Pancreas (tissue), 10 donors: ENCODE results near the gene FGF16. TPM values are rescaled to one million over a fixed set of nuclear protein-coding genes. Genes with fewer than 3 reads are reported as not detected.

Source experiments
- ATAC-seq, 4 donors: fragments of 200-7000 bp; cut with Tn5 transposase; one replicate each; pipeline versions ENCODE4 v1.8.0 to v1.9.1; 2020; ENCODE audit warnings: mild to moderate bottlenecking in 4 of 4, moderate library complexity in 4 of 4
- DNase-seq, 6 donors: peaks; one replicate each; pipeline ENCODE4 v3.0.0-alpha.2; 2020
- FAIRE-seq: peaks from 2 replicates; lab custom pipeline; 2012; peaks lifted over from hg19 to GRCh38; lab: Jason Lieb, UNC
- H3K27ac ChIP-seq, 4 donors: fragments of 200-600 bp; sonication (generic); 1 replicate in 3 of 4; 2 replicates in 1 of 4; pipeline versions ENCODE4 v1.5.0 to v1.8.0; 2020
- H3K27me3 ChIP-seq, 4 donors: fragments of 200-600 bp; one replicate each; pipeline ENCODE4 v1.8.0; 2021
- H3K36me3 ChIP-seq, 3 donors: fragments of 200-600 bp; sonication (generic) in 1 of 3; one replicate each; pipeline versions ENCODE4 v1.5.0 to v1.8.0; 2020 to 2021
- H3K4me1 ChIP-seq, 3 donors: fragments of 200-600 bp; one replicate each; pipeline ENCODE4 v1.8.0; 2021
- H3K4me3 ChIP-seq, 4 donors: fragments of 200-600 bp; sonication (generic) in 2 of 4; one replicate each; pipeline versions ENCODE4 v1.5.0 to v1.8.0; 2020 to 2021
- H3K9me3 ChIP-seq, 4 donors: fragments of 200-600 bp; one replicate each; pipeline ENCODE4 v1.8.0; 2021
- CTCF ChIP-seq, 4 donors: fragments of 200-600 bp; sonication (generic) in 3 of 4; IDR thresholded peaks; one replicate each; pipeline versions ENCODE4 v1.5.0 to v1.8.0; 2021; ENCODE audit warnings: antibody characterized with exemption in 4 of 4
- WGBS, 2 donors: extraction: QIAGEN DNeasy Blood & Tissue Kit; methylation state at CpG; one replicate each; pipeline ENCODE4 v1.1.7; 2013; 5-methylcytosine and 5-hydroxymethylcytosine counted together
- intact Hi-C, 3 donors: fragments of 100-400 bp; cut with DNase I; formaldehyde crosslinking; loops; one replicate each; pipeline versions ENCODE4 v1.11.1 to v1.14.2; 2022
- polyA plus RNA-seq, 2 donors: library from polyadenylated mRNA; stranded (reverse); fragments of 200-250 nt; gene quantifications; one replicate each; pipeline ENCODE4 v1.2.3, GENCODE V29; 2013
- total RNA-seq, 6 donors: library from RNA; stranded (reverse); fragmentation: NEBNext Ultra II Directional in 4 of 6; extraction: Animal tissue kit (Norgen Biotek cat#: 25700) in 4 of 6; gene quantifications; one replicate each; pipeline versions ENCODE4 v1.2.1 to v1.2.4, GENCODE V29; 2021 to 2023
- donor health status: healthy with polysubstance abuse.
- donor health status: DM: no; HTN: no; CAD: no; lungs with moderate emphysema.
- donor health status: DM: no; HTN: no; CAD: no.
- donor health status: control.
- donor health status: control.
- donor health status: Bipolar disorder and iron deficiency.
- donor health status: DM: yes; HTN: yes; CAD: no.
- donor health status: DM: no; HTN: no; CAD: no.
- donor health status: DM: no; HTN: no; CAD: no.
- donor health status: DM: yes; HTN: yes; CAD: no.

The FGF16 gene
- total and polyA plus RNA-seq, 8 donors, result not detected

- ATAC-seq (no peak), DNase-seq (no peak), FAIRE-seq (no peak)
- WGBS, 2 donors, result 3 to 39% methylated on average over 1 of the region's 1 CpG
- TF ChIP-seq CTCF (IDR thresholded peaks at IDR 0.05), result no peak
- Histone ChIP-seq H3K4me1 (no peaks in the 10 kb centered on the region), H3K36me3 (no peaks in the 10 kb centered on the region), H3K27me3 (peaks cover 0 to 7% (median 0%) of the 10 kb centered on the region in 4 donors), H3K4me3 (no peak overlapping the region), H3K9me3 (no peaks in the 10 kb centered on the region), H3K27ac (no peak overlapping the region)
- intact Hi-C loops, result no loop called here
Measured at GRCh38 chrX:77415161-77415560, 32.0 kb upstream of the FGF16 start.

DNA sequence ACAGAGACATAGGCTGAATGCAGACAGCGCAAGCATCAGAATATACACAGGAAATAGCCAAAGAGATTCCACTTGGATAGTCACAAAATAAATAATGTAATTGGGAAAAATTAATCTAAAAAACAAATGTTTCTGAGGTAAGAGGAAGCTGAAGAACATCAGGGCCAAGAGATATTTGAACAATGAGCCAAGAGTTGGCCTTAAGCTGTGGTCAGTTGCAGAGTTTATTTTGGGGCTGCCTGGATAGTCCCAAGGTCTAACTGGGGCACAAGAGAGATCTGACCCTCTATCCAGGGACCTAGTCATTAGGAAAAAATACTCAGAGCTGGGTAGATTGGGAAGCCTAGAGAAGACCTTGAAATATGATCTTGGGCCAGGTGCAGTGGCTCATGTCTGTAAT, 31.3 kb upstream of the FGF16 start:
- no peak overlapping the region for H3K4me3 ChIP-seq
- no peak overlapping the region for H3K27ac ChIP-seq
- no peak for FAIRE-seq
- peaks cover 0 to 7% (median 0%) of the 10 kb centered on the region in 4 donors for H3K27me3 ChIP-seq
- WGBS, 2 donors, result 85 to 94% methylated on average over 1 of the region's 1 CpG
- H3K4me1 ChIP-seq, result no peaks in the 10 kb centered on the region
- intact Hi-C loops, result no loop called here
- H3K36me3 ChIP-seq, result no peaks in the 10 kb centered on the region
- TF ChIP-seq CTCF (IDR thresholded peaks at IDR 0.05), result no peak
- H3K9me3 ChIP-seq, result no peaks in the 10 kb centered on the region
- ATAC-seq, result no peak
- DNase-seq, result no peak

- intact Hi-C loops, result loop anchor here in 1 of 3 donors (10.0 kb wide), 1 partner anchor 632 kb away; no protein-coding TSS in a partner anchor
- Histone ChIP-seq H3K4me3 (no peak overlapping the region), H3K27me3 (peaks cover 0 to 2% (median 0%) of the 10 kb centered on the region in 4 donors), H3K4me1 (no peaks in the 10 kb centered on the region), H3K36me3 (no peaks in the 10 kb centered on the region), H3K27ac (no peak overlapping the region), H3K9me3 (no peaks in the 10 kb centered on the region)
- no peak for DNase-seq
- TF ChIP-seq CTCF (IDR thresholded peaks at IDR 0.05), result no peak
- WGBS, 2 donors, result 41 to 50% methylated on average over 4 of the region's 4 CpGs
- FAIRE-seq, result no peak
- no peak for ATAC-seq
Measured at GRCh38 chrX:77422891-77423648, 24.1 kb upstream of the FGF16 start.

DNA sequence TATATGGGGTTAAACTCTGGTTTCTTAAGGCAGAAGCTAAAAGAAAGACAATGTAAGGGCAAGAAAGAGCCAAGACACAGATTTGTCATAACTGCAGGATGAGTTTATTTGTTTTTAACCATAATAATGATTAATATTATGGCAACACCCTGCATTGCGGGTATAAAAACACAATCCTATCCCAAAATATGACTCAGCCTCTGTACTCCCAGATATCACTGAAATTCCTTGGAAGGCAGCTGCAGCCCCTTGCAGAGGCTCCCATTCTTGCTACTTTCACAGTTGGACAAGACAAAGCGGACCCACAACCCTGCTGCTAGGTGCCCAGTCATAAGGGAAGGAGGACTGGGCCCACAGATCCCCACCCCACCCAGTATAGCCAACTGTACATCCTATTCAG, 20.4 kb upstream of the FGF16 start:
- Histone ChIP-seq H3K27ac (no peak overlapping the region), H3K9me3 (no peaks in the 10 kb centered on the region), H3K4me1 (no peaks in the 10 kb centered on the region), H3K4me3 (no peak overlapping the region), H3K27me3 (no peaks in the 10 kb centered on the region), H3K36me3 (no peaks in the 10 kb centered on the region)
- no peak for TF ChIP-seq CTCF (IDR thresholded peaks at IDR 0.05)
- 78 to 91% methylated on average over 2 of the region's 2 CpGs for WGBS, 2 donors
- DNase-seq, result no peak
- no peak for FAIRE-seq
- ATAC-seq, result no peak
- intact Hi-C loops, result loop anchor here in 1 of 3 donors (10.0 kb wide), 1 partner anchor 628 kb away; no protein-coding TSS in a partner anchor

DNA sequence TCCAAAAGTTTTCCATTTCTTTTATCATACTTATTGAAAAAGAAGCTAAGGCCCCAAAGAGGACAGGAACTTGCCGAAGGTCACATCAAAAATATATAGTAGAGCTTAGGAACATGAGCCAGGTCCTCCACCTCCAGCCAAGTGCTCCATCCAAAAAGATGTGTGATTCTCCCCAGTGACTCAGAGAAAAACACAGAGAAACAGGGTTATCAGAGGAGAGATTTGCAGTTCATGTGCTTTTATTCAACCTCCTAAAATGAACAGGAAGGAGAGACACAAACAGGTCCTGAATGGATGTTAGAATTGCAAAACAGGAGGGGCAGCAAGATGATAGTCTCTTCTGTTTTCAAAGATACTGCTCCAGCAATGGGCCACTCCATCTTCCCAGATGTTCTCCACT, 19.6 kb upstream of the FGF16 start:
- no peaks in the 10 kb centered on the region for H3K9me3 ChIP-seq
- 69 to 74% methylated on average over 1 of the region's 1 CpG for WGBS, 2 donors
- H3K4me3 ChIP-seq, result no peak overlapping the region
- intact Hi-C loops, result loop anchor here in 1 of 3 donors (10.0 kb wide), 1 partner anchor 627 kb away; no protein-coding TSS in a partner anchor
- H3K27me3 ChIP-seq, result no peaks in the 10 kb centered on the region
- no peak for TF ChIP-seq CTCF (IDR thresholded peaks at IDR 0.05)
- no peaks in the 10 kb centered on the region for H3K4me1 ChIP-seq
- H3K36me3 ChIP-seq, result no peaks in the 10 kb centered on the region
- DNase-seq (no peak), FAIRE-seq (no peak), ATAC-seq (no peak)
- no peak overlapping the region for H3K27ac ChIP-seq
